ENCODE results near the gene GLS. TPM values are rescaled to one million over a fixed set of nuclear protein-coding genes. Genes with fewer than 3 reads are reported as not detected.

The GLS gene
- total and polyA plus RNA-seq, 2 of the 13 experiments (the other 11 are each of a cell fraction or from before 2014, with no cell fraction given) = 78.6 to 183 TPM

DNA sequence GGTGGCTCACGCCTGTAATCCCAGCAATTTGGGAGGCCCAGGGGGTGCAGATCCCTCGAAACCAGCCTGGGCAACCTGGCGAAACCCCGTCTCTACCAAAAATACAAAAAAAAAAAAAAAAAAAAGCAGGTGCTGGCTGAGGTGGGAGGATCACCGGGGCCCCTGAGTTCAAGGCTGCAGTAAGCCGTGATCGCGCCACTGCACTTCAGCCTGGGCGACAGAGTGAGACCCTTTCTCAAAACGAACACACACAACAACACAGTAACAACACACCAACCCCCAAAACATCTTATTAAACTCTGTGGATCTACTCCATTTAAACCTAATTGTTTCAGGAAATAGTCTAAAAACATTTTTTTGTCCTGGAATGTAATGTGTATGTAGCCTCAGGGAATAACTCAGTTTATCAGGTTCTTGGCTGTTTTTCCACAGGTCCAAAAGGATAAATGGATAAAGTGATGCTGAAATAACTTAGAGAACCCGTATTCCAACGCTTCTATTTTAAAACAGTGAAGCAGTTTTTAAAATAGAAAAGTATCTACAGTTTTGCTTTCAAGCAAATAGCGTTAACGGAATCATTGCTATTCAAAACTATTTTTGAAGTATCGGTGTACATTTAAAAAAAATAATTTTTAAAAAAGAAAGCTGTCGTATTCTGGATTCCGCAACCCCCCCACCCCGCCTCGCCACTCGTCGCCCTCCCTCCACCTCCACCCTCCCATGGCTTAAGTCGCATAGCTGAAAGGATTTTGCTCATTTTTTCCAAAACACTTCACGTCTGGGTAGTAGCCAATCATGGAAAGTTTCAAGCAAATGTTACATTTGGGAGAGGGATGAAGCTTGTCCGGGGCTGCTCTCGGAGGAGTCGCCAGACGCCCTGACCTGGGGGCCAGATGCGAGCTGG is 895 bp upstream of the GLS start (continued):
- TF ChIP-seq, protein P1, sequence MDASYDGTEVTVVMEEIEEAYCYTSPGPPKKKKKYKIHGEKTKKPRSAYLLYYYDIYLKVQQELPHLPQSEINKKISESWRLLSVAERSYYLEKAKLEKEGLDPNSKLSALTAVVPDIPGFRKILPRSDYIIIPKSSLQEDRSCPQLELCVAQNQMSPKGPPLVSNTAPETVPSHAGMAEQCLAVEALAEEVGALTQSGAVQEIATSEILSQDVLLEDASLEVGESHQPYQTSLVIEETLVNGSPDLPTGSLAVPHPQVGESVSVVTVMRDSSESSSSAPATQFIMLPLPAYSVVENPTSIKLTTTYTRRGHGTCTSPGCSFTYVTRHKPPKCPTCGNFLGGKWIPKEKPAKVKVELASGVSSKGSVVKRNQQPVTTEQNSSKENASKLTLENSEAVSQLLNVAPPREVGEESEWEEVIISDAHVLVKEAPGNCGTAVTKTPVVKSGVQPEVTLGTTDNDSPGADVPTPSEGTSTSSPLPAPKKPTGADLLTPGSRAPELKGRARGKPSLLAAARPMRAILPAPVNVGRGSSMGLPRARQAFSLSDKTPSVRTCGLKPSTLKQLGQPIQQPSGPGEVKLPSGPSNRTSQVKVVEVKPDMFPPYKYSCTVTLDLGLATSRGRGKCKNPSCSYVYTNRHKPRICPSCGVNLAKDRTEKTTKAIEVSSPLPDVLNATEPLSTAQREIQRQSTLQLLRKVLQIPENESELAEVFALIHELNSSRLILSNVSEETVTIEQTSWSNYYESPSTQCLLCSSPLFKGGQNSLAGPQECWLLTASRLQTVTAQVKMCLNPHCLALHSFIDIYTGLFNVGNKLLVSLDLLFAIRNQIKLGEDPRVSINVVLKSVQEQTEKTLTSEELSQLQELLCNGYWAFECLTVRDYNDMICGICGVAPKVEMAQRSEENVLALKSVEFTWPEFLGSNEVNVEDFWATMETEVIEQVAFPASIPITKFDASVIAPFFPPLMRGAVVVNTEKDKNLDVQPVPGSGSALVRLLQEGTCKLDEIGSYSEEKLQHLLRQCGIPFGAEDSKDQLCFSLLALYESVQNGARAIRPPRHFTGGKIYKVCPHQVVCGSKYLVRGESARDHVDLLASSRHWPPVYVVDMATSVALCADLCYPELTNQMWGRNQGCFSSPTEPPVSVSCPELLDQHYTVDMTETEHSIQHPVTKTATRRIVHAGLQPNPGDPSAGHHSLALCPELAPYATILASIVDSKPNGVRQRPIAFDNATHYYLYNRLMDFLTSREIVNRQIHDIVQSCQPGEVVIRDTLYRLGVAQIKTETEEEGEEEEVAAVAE (CRISPR knock-in tag; IDR thresholded peaks at IDR 0.05; ENCODE audit: borderline replicate concordance) = no peak
- peak; percentile 44; the same call in 1 of the 2 replicates for TF ChIP-seq SALL1 (CRISPR knock-in tag; IDR thresholded peaks at IDR 0.05)

DNA sequence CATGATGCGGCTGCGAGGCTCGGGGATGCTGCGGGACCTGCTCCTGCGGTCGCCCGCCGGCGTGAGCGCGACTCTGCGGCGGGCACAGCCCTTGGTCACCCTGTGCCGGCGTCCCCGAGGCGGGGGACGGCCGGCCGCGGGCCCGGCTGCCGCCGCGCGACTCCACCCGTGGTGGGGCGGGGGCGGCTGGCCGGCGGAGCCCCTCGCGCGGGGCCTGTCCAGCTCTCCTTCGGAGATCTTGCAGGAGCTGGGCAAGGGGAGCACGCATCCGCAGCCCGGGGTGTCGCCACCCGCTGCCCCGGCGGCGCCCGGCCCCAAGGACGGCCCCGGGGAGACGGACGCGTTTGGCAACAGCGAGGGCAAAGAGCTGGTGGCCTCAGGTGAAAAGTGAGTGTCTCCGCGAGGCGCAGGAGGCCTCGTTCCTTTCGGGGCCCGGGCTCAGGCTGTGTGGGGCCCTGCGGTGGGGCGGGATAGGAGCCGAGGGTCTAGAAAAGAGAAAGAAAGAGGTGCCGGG is 520 bp downstream of the GLS start:
- DNase-seq (ENCODE audit: low spot score) (no peak), ATAC-seq (peak; percentile 28; the same call in 2 of the 3 replicates), FAIRE-seq (no peak)
- no peaks in the 10 kb centered on the region for H3K9me3 ChIP-seq (ENCODE audit: low read length)
- peaks cover 53% of the 10 kb centered on the region for H3K79me2 ChIP-seq (ENCODE audit: insufficient read depth, low read length)
- H3K4me2 ChIP-seq (ENCODE audit: low read depth, low read length) = peak overlapping the region; percentile 82
- peaks cover 30% of the 10 kb centered on the region for H4K20me1 ChIP-seq (ENCODE audit: insufficient read depth, low read length)
- in situ Hi-C loops (cut with HindIII; ENCODE audit: extremely low pct_ligation_motif_present, low pct_unique_long_range_greater_than_20kb) (no loop called here), intact Hi-C loops (cut with micrococcal nuclease; ENCODE audit: unreplicated experiment) (loop anchor here (5.0 kb wide), 1 partner anchor 141 kb away; no protein-coding TSS in a partner anchor)
- H3K27ac ChIP-seq (ENCODE audit: extremely low read length, insufficient read depth, low read length) = peak overlapping the region; percentile 81
- H2AFZ ChIP-seq (ENCODE audit: low read length) = no peak overlapping the region
- 1% methylated on average over 29 of the region's 60 CpGs for WGBS (ENCODE audit: low lambda C conversion rate)
- no TSS peak for BruUV-seq (replicated peaks)
- ChIA-PET POLR2A (interaction anchor here (0.7 to 4.9 kb wide), 13 partner anchors 10 to 139 kb away, joined by 3 to 88 read pairs (median 4); no protein-coding TSS in a partner anchor), CTCF (ENCODE audit: low intra/inter-chr PET ratio, low total read pairs) (no interaction called here)
- H3K36me3 ChIP-seq (replicated peaks in 1 of 2; ENCODE audit: control insufficient read depth in 1 of 2, insufficient read depth in 2 of 2, low read length in 2 of 2) = no peaks in the 10 kb centered on the region; a peak in 2 of 5 replicates
- peaks cover 48% of the 10 kb centered on the region for H3K4me1 ChIP-seq (ENCODE audit: insufficient read depth, low read length)
- no peaks in the 10 kb centered on the region; a peak in 1 of 5 replicates for H3K27me3 ChIP-seq (ENCODE audit: control insufficient read depth in 1 of 2, insufficient read depth in 2 of 2, low read length in 2 of 2)
- peak overlapping the region; percentile 85 to 97 (median 86) for H3K4me3 ChIP-seq (replicated peaks in 1 of 3; ENCODE audit: insufficient read depth in 1 of 3, low read depth in 2 of 3, low read length in 3 of 3)
- H3K9ac ChIP-seq (ENCODE audit: insufficient read depth, low read depth, low read length) = peak overlapping the region; percentile 88
- TF ChIP-seq ZNF777 (CRISPR knock-in tag; IDR thresholded peaks at IDR 0.05) (peak; percentile 77), ZNF143 (CRISPR knock-in tag; IDR thresholded peaks at IDR 0.05) (no peak), KDM5A (IDR thresholded peaks at IDR 0.05; ENCODE audit: borderline replicate concordance, low read length) (peak; percentile 52; the same call in 1 of the 2 replicates), ZNF616 (CRISPR knock-in tag; IDR thresholded peaks at IDR 0.05; ENCODE audit: low read depth) (no peak)
- TF ChIP-seq, protein P2, sequence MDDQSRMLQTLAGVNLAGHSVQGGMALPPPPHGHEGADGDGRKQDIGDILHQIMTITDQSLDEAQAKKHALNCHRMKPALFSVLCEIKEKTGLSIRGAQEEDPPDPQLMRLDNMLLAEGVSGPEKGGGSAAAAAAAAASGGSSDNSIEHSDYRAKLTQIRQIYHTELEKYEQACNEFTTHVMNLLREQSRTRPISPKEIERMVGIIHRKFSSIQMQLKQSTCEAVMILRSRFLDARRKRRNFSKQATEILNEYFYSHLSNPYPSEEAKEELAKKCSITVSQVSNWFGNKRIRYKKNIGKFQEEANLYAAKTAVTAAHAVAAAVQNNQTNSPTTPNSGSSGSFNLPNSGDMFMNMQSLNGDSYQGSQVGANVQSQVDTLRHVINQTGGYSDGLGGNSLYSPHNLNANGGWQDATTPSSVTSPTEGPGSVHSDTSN (CRISPR knock-in tag; IDR thresholded peaks at IDR 0.05; ENCODE audit: borderline replicate concordance) = no peak
- TF ChIP-seq, protein P3, sequence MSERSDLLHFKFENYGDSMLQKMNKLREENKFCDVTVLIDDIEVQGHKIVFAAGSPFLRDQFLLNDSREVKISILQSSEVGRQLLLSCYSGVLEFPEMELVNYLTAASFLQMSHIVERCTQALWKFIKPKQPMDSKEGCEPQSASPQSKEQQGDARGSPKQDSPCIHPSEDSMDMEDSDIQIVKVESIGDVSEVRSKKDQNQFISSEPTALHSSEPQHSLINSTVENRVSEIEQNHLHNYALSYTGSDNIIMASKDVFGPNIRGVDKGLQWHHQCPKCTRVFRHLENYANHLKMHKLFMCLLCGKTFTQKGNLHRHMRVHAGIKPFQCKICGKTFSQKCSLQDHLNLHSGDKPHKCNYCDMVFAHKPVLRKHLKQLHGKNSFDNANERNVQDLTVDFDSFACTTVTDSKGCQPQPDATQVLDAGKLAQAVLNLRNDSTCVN (CRISPR knock-in tag; IDR thresholded peaks at IDR 0.05; ENCODE audit: borderline replicate concordance) = 0 out of 2 replicates have a peak, but pooled peaks have one; percentile 41
- TF ChIP-seq, protein P4, sequence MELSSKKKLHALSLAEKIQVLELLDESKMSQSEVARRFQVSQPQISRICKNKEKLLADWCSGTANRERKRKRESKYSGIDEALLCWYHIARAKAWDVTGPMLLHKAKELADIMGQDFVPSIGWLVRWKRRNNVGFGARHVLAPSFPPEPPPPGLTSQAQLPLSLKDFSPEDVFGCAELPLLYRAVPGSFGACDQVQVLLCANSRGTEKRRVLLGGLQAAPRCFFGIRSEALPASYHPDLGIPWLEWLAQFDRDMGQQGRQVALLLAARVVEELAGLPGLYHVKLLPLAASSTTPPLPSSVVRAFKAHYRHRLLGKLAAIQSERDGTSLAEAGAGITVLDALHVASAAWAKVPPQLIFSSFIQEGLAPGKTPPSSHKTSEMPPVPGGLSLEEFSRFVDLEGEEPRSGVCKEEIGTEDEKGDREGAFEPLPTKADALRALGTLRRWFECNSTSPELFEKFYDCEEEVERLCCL (CRISPR knock-in tag; IDR thresholded peaks at IDR 0.05; ENCODE audit: borderline replicate concordance) = no peak
- TF ChIP-seq, protein P5, sequence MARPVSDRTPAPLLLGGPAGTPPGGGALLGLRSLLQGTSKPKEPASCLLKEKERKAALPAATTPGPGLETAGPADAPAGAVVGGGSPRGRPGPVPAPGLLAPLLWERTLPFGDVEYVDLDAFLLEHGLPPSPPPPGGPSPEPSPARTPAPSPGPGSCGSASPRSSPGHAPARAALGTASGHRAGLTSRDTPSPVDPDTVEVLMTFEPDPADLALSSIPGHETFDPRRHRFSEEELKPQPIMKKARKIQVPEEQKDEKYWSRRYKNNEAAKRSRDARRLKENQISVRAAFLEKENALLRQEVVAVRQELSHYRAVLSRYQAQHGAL (CRISPR knock-in tag; IDR thresholded peaks at IDR 0.05; ENCODE audit: not compliant biosample characterization) = no peak

Measured in HepG2 (cell line).